Ramos (cell line): Measurements from ENCODE around the gene ROBO1.
"Not testable (repeated sequence)": the region's sequence is repeated elsewhere in the genome, so short reads cannot be mapped to it uniquely, and the experiment has no call there.

Source experiments
- in situ Hi-C: fragments of 300-500 bp; cut with MboI; formaldehyde crosslinking; loops from one replicate; pipeline ENCODE4 v1.14.3; 2022; ENCODE audit warnings: low sequenced_read_pairs; ENCODE audit not compliant: unreplicated experiment

The ROBO1 gene

GRCh38 chr3:78799681-78800080 lies 968.1 kb downstream of the ROBO1 start:
- in situ Hi-C loops: no loop called here

GRCh38 chr3:78798266-78798832 lies 969.4 kb downstream of the ROBO1 start:
- in situ Hi-C loops: no loop called here

GRCh38 chr3:78794431-78794830 lies 973.4 kb downstream of the ROBO1 start:
- in situ Hi-C loops: no loop called here

- in situ Hi-C loops: no loop called here
Measured at GRCh38 chr3:78792733-78793132, 975.1 kb downstream of the ROBO1 start.

- in situ Hi-C loops: no loop called here
Measured at GRCh38 chr3:78792212-78792611, 975.6 kb downstream of the ROBO1 start.

- in situ Hi-C loops: no loop called here
Measured at GRCh38 chr3:78791753-78792152, 976.0 kb downstream of the ROBO1 start.

GRCh38 chr3:78788839-78789238 lies 979.0 kb downstream of the ROBO1 start:
- in situ Hi-C loops: no loop called here

- in situ Hi-C loops: no loop called here
Measured at GRCh38 chr3:78785004-78785403, 982.8 kb downstream of the ROBO1 start.

GRCh38 chr3:78781351-78781750 lies 986.4 kb downstream of the ROBO1 start:
- in situ Hi-C loops: no loop called here

GRCh38 chr3:78765671-78766485 lies 1001.9 kb downstream of the ROBO1 start:
- in situ Hi-C loops: no loop called here

- in situ Hi-C loops: no loop called here
Measured at GRCh38 chr3:78764634-78765033, 1003.2 kb downstream of the ROBO1 start.

- in situ Hi-C loops: no loop called here
Measured at GRCh38 chr3:78762121-78762520, 1005.7 kb downstream of the ROBO1 start.

- in situ Hi-C loops: no loop called here
Measured at GRCh38 chr3:78761126-78761525, 1006.7 kb downstream of the ROBO1 start.

- in situ Hi-C loops: no loop called here
Measured at GRCh38 chr3:78757731-78758130, 1010.1 kb downstream of the ROBO1 start.

GRCh38 chr3:78754066-78754743 lies 1013.6 kb downstream of the ROBO1 start:
- in situ Hi-C loops: no loop called here

GRCh38 chr3:78751266-78751665 lies 1016.5 kb downstream of the ROBO1 start:
- in situ Hi-C loops: no loop called here

- in situ Hi-C loops: not testable (repeated sequence)
Measured at GRCh38 chr3:78750291-78750690, 1017.5 kb downstream of the ROBO1 start.

GRCh38 chr3:78749056-78749455 lies 1018.7 kb downstream of the ROBO1 start:
- in situ Hi-C loops: no loop called here

GRCh38 chr3:78745847-78746246 lies 1022.0 kb downstream of the ROBO1 start:
- in situ Hi-C loops: no loop called here

GRCh38 chr3:78742491-78742890 lies 1025.3 kb downstream of the ROBO1 start:
- in situ Hi-C loops: no loop called here

- in situ Hi-C loops: no loop called here
Measured at GRCh38 chr3:78742041-78742440, 1025.8 kb downstream of the ROBO1 start.
